Activated T-cell treated with anti-CD3 and anti-CD28 coated beads, Interleukin-2, amount 50 U/mL, for 4 hours (primary cell): ENCODE measurements around the gene KRT81. TPM values are rescaled to one million over a fixed set of nuclear protein-coding genes. Genes with fewer than 3 reads are reported as not detected.
"Not testable (repeated sequence)": the region's sequence is repeated elsewhere in the genome, so short reads cannot be mapped to it uniquely, and the experiment has no call there.

Experiments
- ATAC-seq, 2 donors: fragments of 200-7000 bp; cut with Tn5 transposase; one replicate each; pipeline ENCODE4 v1.10.0; 2021
- DNase-seq: peaks from one replicate; pipeline ENCODE4 v3.0.0-alpha.2; 2020
- H3K27me3 Mint-ChIP-seq: one replicate; pipeline ENCODE4 v1.8.0; 2021; ENCODE audit warnings: low read depth, mixed read lengths
- H3K36me3 Mint-ChIP-seq: one replicate; pipeline ENCODE4 v1.8.0; 2022; ENCODE audit warnings: mixed read lengths; ENCODE audit not compliant: insufficient read depth
- H3K4me1 Mint-ChIP-seq: one replicate; pipeline ENCODE4 v1.8.0; 2021; ENCODE audit warnings: low read depth, mixed read lengths
- H3K4me3 Mint-ChIP-seq: one replicate; pipeline ENCODE4 v1.8.0; 2021; ENCODE audit warnings: mild to moderate bottlenecking, moderate library complexity, mixed read lengths
- H3K9me3 Mint-ChIP-seq: one replicate; pipeline ENCODE4 v1.8.0; 2021; ENCODE audit warnings: mixed read lengths
- total RNA-seq, 3 donors: library from RNA; stranded (reverse); gene quantifications; one replicate each; pipeline ENCODE4 v1.2.1, GENCODE V29; 2021

The KRT81 gene
- total RNA-seq, 3 donors from 2014 or later = 0.19 to 0.25 (median 0.24) TPM

- ATAC-seq (no peak), DNase-seq (no peak)
- Mint-ChIP-seq H3K4me1 (no peaks in the 10 kb centered on the region), H3K36me3 (no peaks in the 10 kb centered on the region), H3K9me3 (no peaks in the 10 kb centered on the region), H3K27me3 (peaks cover 18% of the 10 kb centered on the region), H3K4me3 (no peak overlapping the region)
Measured at GRCh38 chr12:52296572-52297215, 5.4 kb upstream of the KRT81 start.

GRCh38 chr12:52295663-52296062 lies 4.3 kb upstream of the KRT81 start:
- H3K27me3 Mint-ChIP-seq = peaks cover 21% of the 10 kb centered on the region
- H3K9me3 Mint-ChIP-seq = no peaks in the 10 kb centered on the region
- no peak for ATAC-seq
- DNase-seq = no peak
- H3K36me3 Mint-ChIP-seq = no peaks in the 10 kb centered on the region
- H3K4me1 Mint-ChIP-seq = no peaks in the 10 kb centered on the region
- no peak overlapping the region for H3K4me3 Mint-ChIP-seq

DNA sequence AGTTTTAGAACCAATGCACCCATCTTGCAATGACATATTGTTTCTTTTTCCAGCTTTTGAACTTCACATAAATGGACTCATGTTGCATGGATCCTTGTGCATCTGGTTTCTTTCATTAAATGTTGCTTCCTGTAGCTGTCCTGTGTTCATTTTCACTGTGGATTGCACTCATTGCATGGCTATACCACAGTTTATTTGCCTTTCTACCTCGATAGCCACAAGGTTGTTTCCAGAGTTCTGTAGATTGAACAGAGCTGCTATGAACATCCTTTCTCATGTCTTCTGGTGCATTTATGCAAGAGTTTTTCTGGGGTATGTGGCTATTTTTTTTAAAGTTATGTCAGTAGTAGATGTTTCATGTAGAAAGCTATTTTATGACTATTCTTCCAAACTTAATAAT lies 3.5 kb upstream of the KRT81 start:
- ATAC-seq (no peak), DNase-seq (no peak)
- Mint-ChIP-seq H3K36me3 (no peaks in the 10 kb centered on the region), H3K4me1 (no peaks in the 10 kb centered on the region), H3K9me3 (no peaks in the 10 kb centered on the region), H3K4me3 (no peak overlapping the region), H3K27me3 (peaks cover 21% of the 10 kb centered on the region)

DNA sequence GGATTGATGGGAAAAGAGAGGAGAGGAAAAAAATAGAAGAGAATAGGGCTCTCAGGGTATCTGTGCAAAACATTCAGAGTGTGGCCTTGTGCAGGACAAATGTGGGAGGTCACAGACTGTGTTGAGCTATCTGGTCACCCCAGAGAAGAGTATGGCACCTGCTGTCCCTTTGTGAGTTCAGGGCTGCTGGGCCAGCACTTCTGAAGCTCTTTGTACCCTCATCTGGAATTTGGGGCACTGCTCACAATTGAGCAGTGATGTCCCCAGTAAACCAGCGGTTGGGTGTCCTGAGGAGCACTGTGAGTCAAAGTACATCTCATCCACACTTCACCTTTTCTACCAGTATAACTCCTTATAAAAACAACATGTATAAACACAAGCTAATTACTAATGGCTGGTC lies 2.6 kb upstream of the KRT81 start:
- H3K36me3 Mint-ChIP-seq = no peaks in the 10 kb centered on the region
- H3K9me3 Mint-ChIP-seq = no peaks in the 10 kb centered on the region
- ATAC-seq (no peak), DNase-seq (no peak)
- no peaks in the 10 kb centered on the region for H3K4me1 Mint-ChIP-seq
- peaks cover 19% of the 10 kb centered on the region for H3K27me3 Mint-ChIP-seq
- no peak overlapping the region for H3K4me3 Mint-ChIP-seq

GRCh38 chr12:52290483-52291134 lies 725 bp downstream of the KRT81 start:
- DNase-seq, ATAC-seq, H3K36me3 Mint-ChIP-seq, H3K4me1 Mint-ChIP-seq, H3K4me3 Mint-ChIP-seq, H3K27me3 Mint-ChIP-seq, H3K9me3 Mint-ChIP-seq: not testable (repeated sequence)

- H3K9me3 Mint-ChIP-seq, DNase-seq, H3K4me1 Mint-ChIP-seq, H3K27me3 Mint-ChIP-seq, H3K4me3 Mint-ChIP-seq, H3K36me3 Mint-ChIP-seq, ATAC-seq: not testable (repeated sequence)
Measured at GRCh38 chr12:52287816-52288805, 3.2 kb downstream of the KRT81 start.

DNA sequence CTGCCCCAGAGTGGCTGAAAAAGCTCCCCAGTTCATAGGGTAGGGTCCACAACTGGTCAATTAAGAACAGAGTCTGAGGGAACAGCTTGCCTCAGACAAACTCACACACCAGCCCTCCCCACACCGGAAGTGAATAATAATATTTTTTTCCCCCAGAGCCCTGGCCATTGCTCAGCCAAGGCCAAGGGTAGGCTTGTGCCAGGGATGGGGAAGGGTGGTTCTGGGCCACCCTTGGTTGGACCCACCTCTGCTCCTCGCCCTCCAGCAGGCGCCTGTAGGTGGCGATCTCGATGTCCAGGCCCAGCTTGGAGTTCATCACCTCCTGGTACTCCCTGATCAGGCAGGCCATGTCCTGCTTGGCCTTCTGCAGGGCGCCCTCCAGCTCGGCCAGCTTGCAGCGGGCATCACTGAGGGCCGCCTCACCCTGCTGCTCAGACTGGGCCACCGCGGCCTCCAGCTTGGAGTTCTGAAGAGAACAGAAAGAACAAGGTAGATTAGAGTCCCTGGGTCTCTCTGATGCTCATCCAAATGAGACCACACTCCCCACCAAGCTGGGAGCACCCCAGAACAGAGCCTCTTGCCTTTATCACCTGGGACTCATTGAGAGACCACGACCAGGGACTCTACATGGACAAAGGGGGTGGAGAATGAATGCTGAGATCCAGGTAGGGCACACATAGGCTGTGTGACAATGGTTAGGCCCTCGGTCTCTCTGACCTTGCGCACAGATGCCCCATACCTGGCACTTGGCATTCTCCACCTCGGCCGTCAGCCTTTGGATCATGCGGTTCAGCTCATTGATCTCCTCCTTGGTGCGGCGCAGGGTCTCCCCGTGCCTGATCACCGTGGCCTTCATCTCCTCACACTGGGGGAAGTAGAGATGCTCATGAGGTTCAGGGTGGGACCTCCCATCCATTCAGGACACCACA lies 4.2 kb downstream of the KRT81 start:
- DNase-seq, ATAC-seq, H3K9me3 Mint-ChIP-seq: not testable (repeated sequence)

DNA sequence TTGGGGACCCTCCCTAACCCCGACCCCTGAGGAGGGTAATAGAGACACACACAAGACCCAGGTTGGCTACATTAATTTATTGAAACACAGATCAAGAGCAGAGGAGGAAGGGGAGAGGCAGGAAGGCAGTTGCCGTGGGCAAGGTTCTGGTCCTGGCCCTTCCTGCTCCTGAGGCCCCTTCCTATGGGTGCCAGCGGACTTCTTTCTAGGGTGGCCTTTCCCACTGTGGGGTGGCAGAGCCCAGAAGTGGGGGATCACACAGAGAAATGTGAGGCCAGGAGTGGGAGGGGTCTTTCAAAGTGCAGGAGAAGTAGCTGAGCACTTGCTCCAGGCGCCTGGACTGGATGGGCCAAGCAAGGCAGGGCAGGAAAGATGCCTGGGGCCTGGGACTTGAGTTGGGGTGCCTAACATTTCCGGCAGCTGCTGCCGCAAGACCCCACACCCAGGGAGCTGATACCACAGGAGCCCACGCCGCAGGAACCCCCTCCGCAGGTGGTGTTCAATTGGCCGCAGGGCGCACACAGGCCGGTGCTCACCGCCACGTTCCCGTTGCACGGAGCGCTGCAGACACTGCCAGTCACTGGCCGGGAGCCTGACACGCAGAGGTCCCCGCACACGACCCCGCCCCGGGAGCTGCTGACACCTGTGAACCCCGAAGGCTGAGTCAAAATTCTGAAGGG lies 5.3 kb downstream of the KRT81 start:
- Mint-ChIP-seq H3K4me3 (no peak overlapping the region), H3K9me3 (no peaks in the 10 kb centered on the region), H3K27me3 (peaks cover 3% of the 10 kb centered on the region), H3K4me1 (peaks cover 5% of the 10 kb centered on the region), H3K36me3 (no peaks in the 10 kb centered on the region)
- ATAC-seq (no peak), DNase-seq (no peak)

More for the DNA sequence above, 4.2 kb downstream of the KRT81 start:
- not testable (repeated sequence) for H3K27me3 Mint-ChIP-seq, H3K36me3 Mint-ChIP-seq, H3K4me1 Mint-ChIP-seq, H3K4me3 Mint-ChIP-seq

DNA sequence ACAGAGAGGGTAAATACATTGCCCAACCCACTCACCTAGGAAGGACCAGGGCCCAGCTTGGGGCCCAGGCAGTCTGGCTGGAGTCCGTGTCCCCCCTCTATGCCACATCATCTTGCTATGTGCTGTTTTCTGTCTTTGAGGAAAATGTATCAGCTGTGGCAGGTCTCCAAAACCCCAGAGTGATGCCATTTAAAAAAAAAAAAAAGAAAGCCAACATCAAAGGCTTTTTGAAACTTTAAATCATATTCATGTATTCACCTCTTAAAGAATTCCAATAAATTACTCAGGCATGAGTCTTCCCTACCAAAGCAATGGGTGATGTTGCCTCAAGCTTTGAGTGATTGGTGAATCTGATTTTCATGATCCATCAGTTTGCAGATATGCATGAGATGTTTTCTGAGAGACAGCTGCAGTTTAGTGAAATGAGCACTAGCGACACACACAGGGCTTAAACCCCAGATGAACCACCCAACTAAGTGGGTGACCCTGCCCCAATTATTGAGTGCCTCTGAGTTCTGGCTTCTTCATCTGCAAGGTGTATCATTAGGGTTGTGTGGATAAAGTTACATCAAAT lies 6.1 kb downstream of the KRT81 start:
- Mint-ChIP-seq H3K4me3 (no peak overlapping the region), H3K4me1 (peaks cover 5% of the 10 kb centered on the region), H3K36me3 (no peaks in the 10 kb centered on the region), H3K9me3 (no peaks in the 10 kb centered on the region), H3K27me3 (peaks cover 3% of the 10 kb centered on the region)
- no peak for ATAC-seq
- DNase-seq = no peak

DNA sequence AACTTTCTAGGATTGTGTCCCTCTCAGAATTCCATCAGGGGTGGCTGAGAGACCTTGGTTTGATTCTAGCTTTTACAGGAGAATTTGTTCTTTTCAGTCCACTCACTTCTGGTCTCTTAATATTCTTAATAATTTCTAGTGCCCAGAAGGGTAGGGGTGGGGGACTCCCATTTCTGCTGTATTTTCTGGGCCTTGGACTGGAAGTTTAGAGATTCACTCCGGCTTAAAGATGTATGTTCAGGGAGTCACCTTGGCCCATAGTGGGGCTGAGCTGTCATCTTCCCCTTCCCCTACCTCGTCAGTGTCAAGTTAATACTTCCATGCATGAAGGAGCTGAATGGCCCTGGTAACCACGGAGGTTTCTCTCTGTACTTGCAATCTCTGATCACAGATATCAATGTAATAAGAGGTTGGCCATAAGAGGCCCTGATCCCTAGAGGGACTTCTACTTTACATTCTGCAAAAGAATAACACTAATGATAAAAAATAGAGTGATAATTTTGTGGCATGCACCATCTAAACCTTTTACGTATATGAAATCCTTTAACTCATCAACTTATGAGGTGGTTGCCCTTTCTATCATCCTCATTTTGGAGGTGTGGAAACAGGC lies 6.7 kb downstream of the KRT81 start:
- no peaks in the 10 kb centered on the region for H3K36me3 Mint-ChIP-seq
- H3K27me3 Mint-ChIP-seq = peaks cover 7% of the 10 kb centered on the region
- no peak overlapping the region for H3K4me3 Mint-ChIP-seq
- H3K9me3 Mint-ChIP-seq = no peaks in the 10 kb centered on the region
- DNase-seq (no peak), ATAC-seq (no peak)
- peaks cover 5% of the 10 kb centered on the region for H3K4me1 Mint-ChIP-seq

- no peak for DNase-seq
- ATAC-seq = no peak
- H3K4me3 Mint-ChIP-seq = no peak overlapping the region
- peaks cover 7% of the 10 kb centered on the region for H3K4me1 Mint-ChIP-seq
- no peaks in the 10 kb centered on the region for H3K9me3 Mint-ChIP-seq
- H3K27me3 Mint-ChIP-seq = peaks cover 20% of the 10 kb centered on the region
- H3K36me3 Mint-ChIP-seq = no peaks in the 10 kb centered on the region
Measured at GRCh38 chr12:52280796-52281560, 10.4 kb downstream of the KRT81 start.

DNA sequence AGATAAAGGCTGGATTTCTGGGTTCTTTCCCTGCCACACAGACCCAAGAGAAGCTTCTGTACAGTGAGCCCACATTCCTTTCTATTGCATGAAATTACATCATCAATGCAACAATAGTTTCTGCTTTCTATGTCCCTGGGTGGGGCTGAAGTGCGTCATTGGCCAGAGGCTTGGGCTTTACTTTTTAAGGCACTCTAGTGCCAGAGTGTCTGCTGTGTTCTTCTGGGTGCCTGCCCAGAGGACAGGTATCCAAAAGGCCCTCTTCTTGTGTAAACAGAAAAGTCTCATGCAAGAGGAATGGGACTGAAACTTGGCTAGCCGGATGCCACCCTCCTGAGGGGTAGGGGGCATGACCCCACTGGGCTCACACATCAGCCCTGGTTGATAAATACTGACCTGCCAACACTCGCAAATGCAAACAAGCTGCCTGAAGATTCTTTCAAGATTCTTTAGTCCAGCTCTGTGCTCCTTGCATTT lies 11.0 kb downstream of the KRT81 start:
- Mint-ChIP-seq H3K4me3 (no peak overlapping the region), H3K4me1 (peaks cover 7% of the 10 kb centered on the region), H3K36me3 (no peaks in the 10 kb centered on the region), H3K9me3 (no peaks in the 10 kb centered on the region), H3K27me3 (peaks cover 22% of the 10 kb centered on the region)
- DNase-seq (no peak), ATAC-seq (no peak)
